GM19023 (cell line): ENCODE results near the gene DNAH3.

ENCODE experiments used
- ATAC-seq: cut with Tn5 transposase; IDR thresholded peaks from one replicate; pipeline ENCODE4 v1.9.1; 2021; ENCODE audit warnings: mild to moderate bottlenecking, moderate library complexity; ENCODE audit not compliant: unreplicated experiment

Gene DNAH3

GRCh38 chr16:20887207-20887606 is 263.4 kb downstream of the DNAH3 start:
- ATAC-seq = no peak

DNA sequence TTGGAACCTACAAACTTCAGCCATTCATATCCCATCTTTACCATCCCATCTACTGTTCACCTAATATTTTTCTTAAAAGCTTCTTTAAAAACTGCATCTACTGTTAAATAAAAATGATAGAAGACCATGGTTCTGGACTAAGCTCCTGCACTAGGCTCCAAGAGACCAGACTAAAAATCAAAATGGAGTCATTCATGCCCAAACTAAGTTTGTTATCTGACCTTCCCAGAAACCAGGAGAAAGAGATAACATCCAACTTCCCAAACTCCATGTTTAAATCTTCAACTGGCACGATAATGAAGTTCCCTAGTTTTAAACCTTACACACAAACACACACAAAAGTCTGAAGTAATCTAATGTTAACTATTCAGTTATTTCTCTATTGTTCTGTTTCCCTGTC is 264.3 kb downstream of the DNAH3 start:
- no peak for ATAC-seq

GRCh38 chr16:20884240-20884556 is 266.4 kb downstream of the DNAH3 start:
- ATAC-seq = no peak

GRCh38 chr16:20883554-20884239 is 266.9 kb downstream of the DNAH3 start:
- ATAC-seq = no peak
